ENCODE measurements around the gene MGA. TPM values are rescaled to one million over a fixed set of nuclear protein-coding genes. Genes with fewer than 3 reads are reported as not detected.

The MGA gene
- total RNA-seq, 1 experiment from 2014 or later, result 35.9 TPM

GRCh38 chr15:41789662-41790061 lies 129.5 kb downstream of the MGA start (continued):
- TF ChIP-seq PRDM15 (CRISPR knock-in tag; IDR thresholded peaks at IDR 0.05), result no peak
- no peak for TF ChIP-seq HMGA2 (CRISPR knock-in tag; IDR thresholded peaks at IDR 0.05)
- no peak for TF ChIP-seq ZNF219 (CRISPR knock-in tag; IDR thresholded peaks at IDR 0.05; ENCODE audit: borderline replicate concordance)
- TF ChIP-seq ATF2 (CRISPR knock-in tag; IDR thresholded peaks at IDR 0.05; ENCODE audit: borderline replicate concordance, low read depth), result no peak
- no peak for TF ChIP-seq SMAD3 (CRISPR knock-in tag; IDR thresholded peaks at IDR 0.05; ENCODE audit: borderline replicate concordance)

- peak; percentile 67 for ATAC-seq
- Mint-ChIP-seq H3K4me3 (no peak overlapping the region), H3K27me3 (ENCODE audit: low read depth) (no peaks in the 10 kb centered on the region), H3K4me1 (peaks cover 37% of the 10 kb centered on the region), H3K27ac (peak overlapping the region; percentile 27), H3K9me3 (no peaks in the 10 kb centered on the region), H3K36me3 (no peaks in the 10 kb centered on the region)
- no peak for TF ChIP-seq ZNF232 (CRISPR knock-in tag; IDR thresholded peaks at IDR 0.05)
- no peak for TF ChIP-seq NR1H2 (CRISPR knock-in tag; IDR thresholded peaks at IDR 0.05)
- no peak for TF ChIP-seq ZNF532 (CRISPR knock-in tag; IDR thresholded peaks at IDR 0.05; ENCODE audit: borderline replicate concordance)
- TF ChIP-seq ATF6 (CRISPR knock-in tag; IDR thresholded peaks at IDR 0.05), result no peak
- TF ChIP-seq PRRX2 (CRISPR knock-in tag; IDR thresholded peaks at IDR 0.05), result no peak
- TF ChIP-seq ZNF423 (CRISPR knock-in tag; IDR thresholded peaks at IDR 0.05), result no peak
- TF ChIP-seq ZBTB21 (CRISPR knock-in tag; IDR thresholded peaks at IDR 0.05; ENCODE audit: borderline replicate concordance), result no peak
- TF ChIP-seq ZNF121 (CRISPR knock-in tag; IDR thresholded peaks at IDR 0.05), result no peak
- TF ChIP-seq E2F5 (CRISPR knock-in tag; IDR thresholded peaks at IDR 0.05), result no peak
- no peak for DNase-seq (ENCODE audit: low spot score)
- POLR2A ChIA-PET, result no interaction called here
- CTCF ChIA-PET, result interaction anchor here (0.7 to 6.2 kb wide), 2 partner anchors 16 to 114 kb away, joined by 3 to 45 read pairs; partner anchors contain the start of gene MAPKBP1
Measured at GRCh38 chr15:41790169-41790568, 130.0 kb downstream of the MGA start.

Measured in WTC11 (cell line).